H9 (cell line): Measurements from ENCODE around the gene PDE6D. TPM values are rescaled to one million over a fixed set of nuclear protein-coding genes. Genes with fewer than 3 reads are reported as not detected.

ENCODE experiments used
- DNase-seq: peaks from one replicate; pipeline ENCODE4 v3.0.0-alpha.2; 2017
- H2AFZ ChIP-seq: one replicate; pipeline ENCODE4 v1.6.1; 2013; ENCODE audit warnings: mild to moderate bottlenecking, low read length, control low read depth, moderate library complexity
- H2AK5ac ChIP-seq: 2 replicates; pipeline ENCODE4 v1.6.1; 2013; ENCODE audit warnings: low read length, control low read depth, mixed read lengths; ENCODE audit not compliant: insufficient read length
- H2BK120ac ChIP-seq: one replicate; pipeline ENCODE4 v1.6.1; 2013; ENCODE audit warnings: low read depth, mild to moderate bottlenecking, low read length, control low read depth, inconsistent platforms; ENCODE audit not compliant: poor library complexity, severe bottlenecking
- H2BK12ac ChIP-seq: 2 replicates; pipeline ENCODE4 v1.6.1; 2013; ENCODE audit warnings: low read length, control low read depth, mixed read lengths, low read depth; ENCODE audit not compliant: insufficient read length
- H2BK15ac ChIP-seq: 2 replicates; pipeline ENCODE4 v1.6.1; 2013; ENCODE audit warnings: low read depth, low read length, control low read depth
- H2BK20ac ChIP-seq: one replicate; pipeline ENCODE4 v1.6.1; 2013; ENCODE audit warnings: low read depth, mild to moderate bottlenecking, low read length, control low read depth, inconsistent platforms; ENCODE audit not compliant: poor library complexity, severe bottlenecking
- H2BK5ac ChIP-seq: 2 replicates; pipeline ENCODE4 v1.6.1; 2013; ENCODE audit warnings: low read length, control low read depth, mixed read lengths; ENCODE audit not compliant: insufficient read length
- H3K14ac ChIP-seq: 2 replicates; pipeline ENCODE4 v1.6.1; 2013; ENCODE audit warnings: low read length, control low read depth; ENCODE audit not compliant: insufficient read depth
- H3K18ac ChIP-seq: 2 replicates; pipeline ENCODE4 v1.6.1; 2013; ENCODE audit warnings: low read depth, mild to moderate bottlenecking, mixed read lengths, low read length, control low read depth; ENCODE audit not compliant: insufficient read length
- H3K23ac ChIP-seq: 2 replicates; pipeline ENCODE4 v1.6.1; 2013; ENCODE audit warnings: low read length, control low read depth, mixed read lengths, low read depth; ENCODE audit not compliant: insufficient read length
- H3K23me2 ChIP-seq: 2 replicates; pipeline ENCODE4 v1.6.1; 2013; ENCODE audit warnings: low read depth, mild to moderate bottlenecking, mixed read lengths, low read length, control low read depth; ENCODE audit not compliant: insufficient read length, poor library complexity, severe bottlenecking
- H3K27ac ChIP-seq: 2 replicates; pipeline ENCODE4 v1.5.1; 2013; ENCODE audit warnings: low read length, control low read depth, mixed read lengths, low read depth; ENCODE audit not compliant: insufficient read length
- H3K27me3 ChIP-seq: 2 replicates; pipeline ENCODE4 v1.6.1; 2013; ENCODE audit warnings: low read length, control low read depth, inconsistent platforms; ENCODE audit not compliant: insufficient read depth
- H3K4ac ChIP-seq: 2 replicates; pipeline ENCODE4 v1.6.1; 2013; ENCODE audit warnings: low read depth, mild to moderate bottlenecking, control low read depth, inconsistent platforms, low read length, moderate library complexity
- H3K4me1 ChIP-seq: 2 replicates; pipeline ENCODE4 v1.6.1; 2013; ENCODE audit warnings: low read length, control low read depth, inconsistent platforms; ENCODE audit not compliant: insufficient read depth
- H3K4me2 ChIP-seq: 2 replicates; pipeline ENCODE4 v1.6.1; 2013; ENCODE audit warnings: low read length, control low read depth, mixed read lengths; ENCODE audit not compliant: insufficient read length, insufficient read depth
- H3K56ac ChIP-seq: 2 replicates; pipeline ENCODE4 v1.6.1; 2013; ENCODE audit warnings: low read depth, mild to moderate bottlenecking, mixed read lengths, low read length, control low read depth; ENCODE audit not compliant: insufficient read length
- H3K79me1 ChIP-seq: 2 replicates; pipeline ENCODE4 v1.6.1; 2013; ENCODE audit warnings: low read depth, mild to moderate bottlenecking, moderate library complexity, low read length, control low read depth, inconsistent platforms; ENCODE audit not compliant: insufficient read depth, poor library complexity, severe bottlenecking
- H3K79me2 ChIP-seq: 2 replicates; pipeline ENCODE4 v1.6.1; 2013; ENCODE audit warnings: low read length, control low read depth, inconsistent platforms; ENCODE audit not compliant: insufficient read depth
- H3K9ac ChIP-seq: 2 replicates; pipeline ENCODE4 v1.6.1; 2013; ENCODE audit warnings: low read length, control low read depth, mixed read lengths; ENCODE audit not compliant: insufficient read length; ENCODE audit errors: extremely low read depth
- H3K9me3 ChIP-seq: one replicate; pipeline ENCODE4 v1.6.1; 2013; ENCODE audit warnings: low read depth, low read length, inconsistent platforms; ENCODE audit not compliant: control insufficient read depth
- H3T11ph ChIP-seq: one replicate; pipeline ENCODE4 v1.6.1; 2013; ENCODE audit warnings: mild to moderate bottlenecking, low read length, control low read depth, inconsistent platforms
- H4K20me1 ChIP-seq: one replicate; pipeline ENCODE4 v1.6.1; 2013; ENCODE audit not compliant: control insufficient read depth, insufficient read length, insufficient read depth
- H4K5ac ChIP-seq: 2 replicates; pipeline ENCODE4 v1.6.1; 2013; ENCODE audit warnings: low read depth, mild to moderate bottlenecking, mixed read lengths, low read length, control low read depth; ENCODE audit not compliant: insufficient read length
- H4K8ac ChIP-seq: replicated peaks from 2 replicates; pipeline ENCODE4 v1.6.1; 2013; ENCODE audit warnings: low read length, control low read depth, mixed read lengths, low read depth; ENCODE audit not compliant: insufficient read length
- H4K91ac ChIP-seq: 2 replicates; pipeline ENCODE4 v1.6.1; 2013; ENCODE audit warnings: low read depth, mild to moderate bottlenecking, moderate library complexity, mixed read lengths, low read length, control low read depth; ENCODE audit not compliant: insufficient read length
- H3K27ac Mint-ChIP-seq, 3 experiments: 2 replicates in 2 of 3; 3 replicates in 1 of 3; pipeline ENCODE4 v1.8.0; 2020 to 2021; ENCODE audit warnings: mixed read lengths in 3 of 3, mild to moderate bottlenecking in 1 of 3, moderate library complexity in 1 of 3
- H3K27me3 Mint-ChIP-seq: 2 replicates; pipeline ENCODE4 v1.8.0; 2021; ENCODE audit warnings: low read depth, mild to moderate bottlenecking, moderate library complexity, mixed read lengths
- H3K36me3 Mint-ChIP-seq, 3 experiments: 2 replicates in 2 of 3; 3 replicates in 1 of 3; pipeline ENCODE4 v1.8.0; 2020 to 2021; ENCODE audit warnings: low read depth in 3 of 3, mixed read lengths in 3 of 3; ENCODE audit not compliant: insufficient read depth in 1 of 3
- H3K4me1 Mint-ChIP-seq, 2 experiments: 2 replicates each; pipeline ENCODE4 v1.8.0; 2020; ENCODE audit warnings: mixed read lengths in 2 of 2
- H3K4me3 Mint-ChIP-seq, 2 experiments: 2 replicates in 1 of 2; 3 replicates in 1 of 2; pipeline ENCODE4 v1.8.0; 2020 to 2021; ENCODE audit warnings: mild to moderate bottlenecking in 2 of 2, mixed read lengths in 2 of 2, moderate library complexity in 1 of 2
- H3K9me3 Mint-ChIP-seq, 2 experiments: 2 replicates in 1 of 2; 3 replicates in 1 of 2; pipeline ENCODE4 v1.8.0; 2020; ENCODE audit warnings: mild to moderate bottlenecking in 2 of 2, mixed read lengths in 2 of 2, moderate library complexity in 1 of 2
- WGBS: extraction: QIAGEN DNeasy Blood & Tissue Kit; methylation state at CpG from one replicate; pipeline ENCODE4 v1.1.7; 2013; ENCODE audit warnings: missing lambda C conversion rate, low lambda C conversion rate, mixed read lengths; ENCODE audit not compliant: insufficient read length; ENCODE audit errors: extremely low coverage; 5-methylcytosine and 5-hydroxymethylcytosine counted together
- total RNA-seq: library from RNA; stranded (reverse); gene quantifications from 2 replicates; pipeline ENCODE4 v1.2.1, GENCODE V29; 2021
- TF ChIP-seq, protein P1 (sequence below): fragments of 200-600 bp; sonication (generic); conservative IDR thresholded peaks from 3 replicates; pipeline ENCODE4 v1.8.0; 2021; ENCODE audit warnings: antibody characterized with exemption, mild to moderate bottlenecking

The PDE6D gene
- total RNA-seq, 1 experiment from 2014 or later: 33.7 TPM

- H2BK5ac ChIP-seq: no peak overlapping the region
- no peak overlapping the region for H4K91ac ChIP-seq
- no peak overlapping the region for H2BK20ac ChIP-seq
- H3K9me3 ChIP-seq: no peaks in the 10 kb centered on the region
- H3K4me1 ChIP-seq: peaks cover 3% of the 10 kb centered on the region; the same call in 1 of the 2 replicates
- H3K56ac ChIP-seq: no peak overlapping the region
- no peak overlapping the region for H2BK15ac ChIP-seq
- no peak overlapping the region for H2BK12ac ChIP-seq
- H4K20me1 ChIP-seq: no peaks in the 10 kb centered on the region
- no peak overlapping the region for H3K27ac ChIP-seq
- H3K27me3 ChIP-seq: no peaks in the 10 kb centered on the region
- H3K18ac ChIP-seq: peak overlapping the region; percentile 73
- no CpG with 5 or more reads among the region's 14 CpGs for WGBS
- TF ChIP-seq, protein P1, sequence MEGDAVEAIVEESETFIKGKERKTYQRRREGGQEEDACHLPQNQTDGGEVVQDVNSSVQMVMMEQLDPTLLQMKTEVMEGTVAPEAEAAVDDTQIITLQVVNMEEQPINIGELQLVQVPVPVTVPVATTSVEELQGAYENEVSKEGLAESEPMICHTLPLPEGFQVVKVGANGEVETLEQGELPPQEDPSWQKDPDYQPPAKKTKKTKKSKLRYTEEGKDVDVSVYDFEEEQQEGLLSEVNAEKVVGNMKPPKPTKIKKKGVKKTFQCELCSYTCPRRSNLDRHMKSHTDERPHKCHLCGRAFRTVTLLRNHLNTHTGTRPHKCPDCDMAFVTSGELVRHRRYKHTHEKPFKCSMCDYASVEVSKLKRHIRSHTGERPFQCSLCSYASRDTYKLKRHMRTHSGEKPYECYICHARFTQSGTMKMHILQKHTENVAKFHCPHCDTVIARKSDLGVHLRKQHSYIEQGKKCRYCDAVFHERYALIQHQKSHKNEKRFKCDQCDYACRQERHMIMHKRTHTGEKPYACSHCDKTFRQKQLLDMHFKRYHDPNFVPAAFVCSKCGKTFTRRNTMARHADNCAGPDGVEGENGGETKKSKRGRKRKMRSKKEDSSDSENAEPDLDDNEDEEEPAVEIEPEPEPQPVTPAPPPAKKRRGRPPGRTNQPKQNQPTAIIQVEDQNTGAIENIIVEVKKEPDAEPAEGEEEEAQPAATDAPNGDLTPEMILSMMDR: peak; percentile 84
- no peaks in the 10 kb centered on the region for H3K79me1 ChIP-seq
- H4K5ac ChIP-seq: peak overlapping the region; percentile 17
- no peaks in the 10 kb centered on the region for H3K9me3 Mint-ChIP-seq
- H2AK5ac ChIP-seq: no peak overlapping the region
- H2AFZ ChIP-seq: no peak overlapping the region
- peak overlapping the region; percentile 37 for H3K4me2 ChIP-seq
- H3K14ac ChIP-seq: peak overlapping the region; percentile 84
- H3T11ph ChIP-seq: no peak overlapping the region
- H2BK120ac ChIP-seq: no peak overlapping the region
- H3K27me3 Mint-ChIP-seq: peaks cover 1% of the 10 kb centered on the region; the same call in 1 of the 2 replicates
- DNase-seq: peak; percentile 94
- peak overlapping the region; percentile 70 to 94 (median 87); a peak in 5 of 7 replicates for H3K27ac Mint-ChIP-seq
- peaks cover 4% of the 10 kb centered on the region for H3K23me2 ChIP-seq
- peak overlapping the region; percentile 68 to 75 for H3K4me3 Mint-ChIP-seq
- peaks cover 43 to 54% of the 10 kb centered on the region in 2 experiments for H3K4me1 Mint-ChIP-seq
- peak overlapping the region; percentile 37 for H3K9ac ChIP-seq
- H3K36me3 Mint-ChIP-seq: no peaks in the 10 kb centered on the region; a peak in 1 of 7 replicates
- no peak overlapping the region for H3K4ac ChIP-seq
- H3K79me2 ChIP-seq: no peaks in the 10 kb centered on the region
- H4K8ac ChIP-seq: no peak overlapping the region
- no peak overlapping the region for H3K23ac ChIP-seq
These were observed 93.8 kb downstream of the PDE6D start for GRCh38 chr2:231687133-231687852.
